HepG2 (cell line): Measurements from ENCODE around the gene NINL. TPM values are rescaled to one million over a fixed set of nuclear protein-coding genes. Genes with fewer than 3 reads are reported as not detected.

Source experiments
- CSRNP2 ChIP-seq: sonication (generic); formaldehyde crosslinking; conservative IDR thresholded peaks from 2 replicates; pipeline ENCODE4 v1.8.0; 2022; ENCODE audit warnings: low read depth, missing genetic modification reagents
- FUBP1 ChIP-seq: sonication (generic); formaldehyde crosslinking; IDR thresholded peaks from 2 replicates; pipeline ENCODE4 v1.5.1; 2020; ENCODE audit warnings: missing genetic modification reagents, mild to moderate bottlenecking, borderline replicate concordance
- GRHL1 ChIP-seq: sonication (generic); formaldehyde crosslinking; conservative IDR thresholded peaks from 2 replicates; pipeline ENCODE4 v1.8.0; 2022; ENCODE audit warnings: missing genetic modification reagents
- HNRNPUL1 ChIP-seq: fragments of 200-400 bp; formaldehyde crosslinking; IDR thresholded peaks from 2 replicates; pipeline ENCODE4 v1.6.1; 2017; ENCODE audit warnings: low read depth, mild to moderate bottlenecking, low read length, moderate library complexity
- KLF13 ChIP-seq: sonication (generic); formaldehyde crosslinking; IDR thresholded peaks from 2 replicates; pipeline ENCODE4 v1.4.0; 2020; ENCODE audit warnings: mild to moderate bottlenecking, missing genetic modification reagents
- KMT2A ChIP-seq: sonication (generic); formaldehyde crosslinking; IDR thresholded peaks from 2 replicates; pipeline ENCODE4 v1.4.0; 2020; ENCODE audit warnings: missing genetic modification reagents
- LBX2 ChIP-seq: sonication (generic); formaldehyde crosslinking; IDR thresholded peaks from 2 replicates; pipeline ENCODE4 v1.5.0; 2020; ENCODE audit warnings: missing genetic modification reagents, mild to moderate bottlenecking, borderline replicate concordance
- MAX ChIP-seq: IDR thresholded peaks from 2 replicates; pipeline ENCODE4 v1.6.1; 2012; ENCODE audit warnings: inconsistent platforms
- MIXL1 ChIP-seq: IDR thresholded peaks from 2 replicates; pipeline ENCODE4 v1.6.1; 2016
- MXI1 ChIP-seq: IDR thresholded peaks from 3 replicates; pipeline ENCODE4 v1.6.1; 2012; ENCODE audit warnings: low read depth, low read length, inconsistent platforms, borderline replicate concordance
- MZF1 ChIP-seq: sonication (generic); formaldehyde crosslinking; IDR thresholded peaks from 2 replicates; pipeline ENCODE4 v1.8.1; 2023; ENCODE audit warnings: mild to moderate bottlenecking, missing genetic modification reagents, borderline replicate concordance
- RBFOX2 ChIP-seq: fragments of 200-400 bp; formaldehyde crosslinking; IDR thresholded peaks from 2 replicates; pipeline ENCODE4 v1.6.1; 2017; ENCODE audit warnings: low read depth, mild to moderate bottlenecking, low read length
- REXO4 ChIP-seq: sonication (generic); formaldehyde crosslinking; IDR thresholded peaks from 2 replicates; pipeline ENCODE4 v1.8.0; 2022; ENCODE audit warnings: missing genetic modification reagents, mild to moderate bottlenecking, borderline replicate concordance
- SNAI1 ChIP-seq: sonication (generic); formaldehyde crosslinking; IDR thresholded peaks from 2 replicates; pipeline ENCODE4 v1.5.0; 2020; ENCODE audit warnings: mild to moderate bottlenecking, missing genetic modification reagents, borderline replicate concordance
- TCF12 ChIP-seq, 2 experiments: fragments of 450-650 bp in 1 of 2; sonication (generic) in 1 of 2; formaldehyde crosslinking in 1 of 2; IDR thresholded peaks; 2 replicates each; pipeline versions ENCODE4 v1.6.1 to v1.8.0; 2017 to 2022; ENCODE audit warnings: antibody characterized with exemption in 1 of 2, mild to moderate bottlenecking in 1 of 2, missing genetic modification reagents in 1 of 2, moderate library complexity in 1 of 2
- TEAD2 ChIP-seq: sonication (generic); formaldehyde crosslinking; IDR thresholded peaks from 2 replicates; pipeline ENCODE4 v1.9.0; 2021; ENCODE audit warnings: missing genetic modification reagents
- ZNF17 ChIP-seq: sonication (generic); formaldehyde crosslinking; IDR thresholded peaks from 2 replicates; pipeline ENCODE4 v1.5.0; 2020; ENCODE audit warnings: mild to moderate bottlenecking, missing genetic modification reagents
- ZNF230 ChIP-seq: sonication (generic); formaldehyde crosslinking; IDR thresholded peaks from 2 replicates; pipeline ENCODE4 v1.4.0; 2020; ENCODE audit warnings: mild to moderate bottlenecking, missing genetic modification reagents
- ZNF296 ChIP-seq: sonication (generic); formaldehyde crosslinking; conservative IDR thresholded peaks from 2 replicates; pipeline ENCODE4 v1.5.0; 2020; ENCODE audit warnings: mild to moderate bottlenecking, missing genetic modification reagents
- ZNF703 ChIP-seq: sonication (generic); formaldehyde crosslinking; IDR thresholded peaks from 2 replicates; pipeline ENCODE4 v1.5.1; 2020; ENCODE audit warnings: missing genetic modification reagents, mild to moderate bottlenecking, moderate library complexity, borderline replicate concordance
- ZNF746 ChIP-seq: sonication (generic); formaldehyde crosslinking; IDR thresholded peaks from 2 replicates; pipeline ENCODE4 v1.8.0; 2022; ENCODE audit warnings: mild to moderate bottlenecking, missing genetic modification reagents
- ZNF747 ChIP-seq: sonication (generic); formaldehyde crosslinking; IDR thresholded peaks from 2 replicates; pipeline ENCODE4 v1.8.1; 2023; ENCODE audit warnings: missing genetic modification reagents, mild to moderate bottlenecking, borderline replicate concordance
- ZSCAN29 ChIP-seq: sonication (generic); formaldehyde crosslinking; conservative IDR thresholded peaks from 2 replicates; pipeline ENCODE4 v1.4.0; 2020; ENCODE audit warnings: mild to moderate bottlenecking, missing genetic modification reagents
- polyA plus RNA-seq, 8 experiments: library from polyadenylated mRNA; depleted of rRNA in 3 of 8; stranded (reverse) in 7 of 8; unstranded in 1 of 8; fragments of >200 nt; fragmentation: Illumina TruSeq in 4 of 8; extraction: Trizol in 4 of 8; gene quantifications; 2 replicates each; pipeline versions ENCODE4 v1.2.1 to v1.2.3, GENCODE V29; 2011 to 2016; ENCODE audit warnings: low read depth in 4 of 8, missing spikeins in 1 of 8, mixed read lengths in 1 of 8; ENCODE audit not compliant: insufficient read depth in 1 of 8
- total RNA-seq, 5 experiments: library from RNA; depleted of rRNA; stranded (reverse); fragments of >200 nt; fragmentation: Illumina TruSeq; extraction: Trizol; gene quantifications; 2 replicates each; pipeline ENCODE4 v1.2.3, GENCODE V29; 2016; ENCODE audit warnings: low read depth in 1 of 5

NINL gene
- total and polyA plus RNA-seq, 2 of the 13 experiments (the other 11 are each of a cell fraction or from before 2014, with no cell fraction given): 32.3 to 34.3 TPM

GRCh38 chr20:25623736-25624499 is 38.6 kb upstream of the NINL start, which contains the start of gene NANP (continued):
- TF ChIP-seq REXO4 (peak; percentile 98), GRHL1 (CRISPR knock-in tag) (no peak), KMT2A (peak; percentile 98), HNRNPUL1 (peak; percentile 87), SNAI1 (CRISPR knock-in tag) (peak; percentile 99), RBFOX2 (peak; percentile 99), ZNF296 (peak; percentile 98; the same call in 1 of the 2 replicates), LBX2 (CRISPR knock-in tag) (peak; percentile 93), MZF1 (CRISPR knock-in tag) (peak; percentile 18; the same call in 1 of the 2 replicates), KLF13 (CRISPR knock-in tag) (peak; percentile 99), ZNF17 (peak; percentile 98), ZNF746 (peak; percentile 94), ZNF747 (CRISPR knock-in tag) (peak; percentile 99), MIXL1 (CRISPR knock-in tag) (peak; percentile 51; the same call in 1 of the 2 replicates), TCF12 (IDR thresholded peaks at IDR 0.05) (no peak), TCF12 (CRISPR knock-in tag; IDR thresholded peaks at IDR 0.05) (peak; percentile 20), ZNF703 (CRISPR knock-in tag) (peak; percentile 97), MAX (peak; percentile 96), MXI1 (peak; percentile 83), FUBP1 (CRISPR knock-in tag) (peak; percentile 87; the same call in 1 of the 2 replicates), CSRNP2 (CRISPR knock-in tag) (0 out of 2 replicates have a peak, but pooled peaks have one; percentile 61), ZSCAN29 (CRISPR knock-in tag) (peak; percentile 89; the same call in 1 of the 2 replicates), TEAD2 (CRISPR knock-in tag) (peak; percentile 92), ZNF230 (CRISPR knock-in tag) (peak; percentile 100)
